ENCODE results near the gene LDLRAD3.
"Not testable (repeated sequence)": the region's sequence is repeated elsewhere in the genome, so short reads cannot be mapped to it uniquely, and the experiment has no call there.

Gene LDLRAD3, protein sequence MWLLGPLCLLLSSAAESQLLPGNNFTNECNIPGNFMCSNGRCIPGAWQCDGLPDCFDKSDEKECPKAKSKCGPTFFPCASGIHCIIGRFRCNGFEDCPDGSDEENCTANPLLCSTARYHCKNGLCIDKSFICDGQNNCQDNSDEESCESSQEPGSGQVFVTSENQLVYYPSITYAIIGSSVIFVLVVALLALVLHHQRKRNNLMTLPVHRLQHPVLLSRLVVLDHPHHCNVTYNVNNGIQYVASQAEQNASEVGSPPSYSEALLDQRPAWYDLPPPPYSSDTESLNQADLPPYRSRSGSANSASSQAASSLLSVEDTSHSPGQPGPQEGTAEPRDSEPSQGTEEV

DNA sequence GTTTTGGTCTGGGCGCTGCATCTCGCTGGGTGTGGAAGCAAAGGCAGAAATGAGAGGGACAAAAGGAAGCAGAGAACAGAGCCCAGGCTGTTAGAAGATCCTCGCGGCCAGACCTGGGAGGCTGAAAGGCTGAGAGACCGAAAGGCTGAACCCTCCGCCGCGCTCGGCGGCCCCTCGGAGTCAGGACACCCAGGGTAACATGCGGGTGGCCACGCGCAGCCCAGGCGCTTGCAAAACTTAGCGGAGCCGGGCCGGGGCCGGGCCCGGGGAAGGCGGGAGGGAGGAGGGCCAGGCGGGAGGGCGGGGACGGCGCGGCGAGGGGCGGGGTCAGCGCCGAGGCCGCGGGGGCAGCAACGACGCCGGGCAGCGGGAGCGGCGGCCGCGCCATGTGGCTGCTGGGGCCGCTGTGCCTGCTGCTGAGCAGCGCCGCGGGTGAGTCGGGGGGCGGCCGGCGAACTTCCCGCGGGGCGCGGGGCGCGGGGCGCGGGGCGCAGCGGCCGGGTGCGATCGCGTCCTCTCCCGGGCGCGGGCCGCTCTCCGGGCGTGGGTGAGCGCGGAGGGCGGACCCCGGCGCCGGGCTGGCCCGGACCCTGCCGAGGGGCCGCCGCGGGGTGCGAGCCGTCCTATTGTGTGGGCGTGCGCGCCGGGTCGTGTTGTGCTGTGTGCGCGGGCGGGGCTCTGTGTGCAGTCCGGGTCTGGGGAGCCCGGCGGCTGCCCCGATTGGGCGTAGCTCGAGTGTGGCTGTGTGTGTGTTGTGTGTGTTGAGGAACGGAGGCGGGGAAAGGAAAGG is at the start of gene LDLRAD3:
TSS of gene LDLRAD3 (plus strand) at position 350 of the 790 bp plus-strand sequence. CDS start at position 387, 37 bp downstream.
- peak; percentile 72 for DNase-seq

DNA sequence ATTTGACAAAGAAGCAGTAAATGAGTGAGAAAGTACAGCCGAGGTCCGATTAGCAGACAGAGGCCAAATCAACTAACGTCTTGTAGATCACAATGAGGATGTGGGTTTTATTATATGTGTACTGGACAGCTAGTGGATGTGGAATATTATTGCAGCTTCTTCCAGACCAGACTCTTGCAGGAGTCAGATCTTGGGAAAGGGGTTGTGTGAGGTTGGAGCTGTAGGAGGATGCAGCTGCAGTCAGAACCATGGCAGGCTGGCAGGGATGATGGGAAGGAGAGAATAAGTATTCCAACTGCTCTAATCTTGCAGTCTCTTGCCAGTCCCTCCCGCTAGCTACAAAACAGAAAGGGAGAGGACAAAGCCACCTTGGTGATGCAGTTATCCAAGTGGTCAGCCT is 46.8 kb upstream of the LDLRAD3 start:
- no peak for DNase-seq

DNA sequence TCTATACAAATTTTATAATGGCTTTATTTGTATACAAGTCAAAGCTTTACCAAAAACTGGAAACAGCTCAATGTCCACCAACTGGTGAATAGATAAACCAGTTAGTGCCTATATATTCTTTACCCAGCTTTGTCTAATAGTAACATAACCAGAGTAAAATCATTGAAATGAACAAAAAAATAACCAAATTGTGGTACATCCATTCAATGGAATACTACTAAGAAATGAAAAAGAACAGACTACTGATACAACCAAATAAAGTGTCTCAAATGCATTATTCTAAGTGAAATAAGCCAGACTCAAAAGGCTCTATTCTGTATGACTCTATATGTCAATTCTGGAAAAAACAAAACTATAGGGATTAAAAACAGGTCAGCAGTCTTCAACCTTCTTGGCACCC is 40.9 kb upstream of the LDLRAD3 start:
- DNase-seq: no peak

DNA sequence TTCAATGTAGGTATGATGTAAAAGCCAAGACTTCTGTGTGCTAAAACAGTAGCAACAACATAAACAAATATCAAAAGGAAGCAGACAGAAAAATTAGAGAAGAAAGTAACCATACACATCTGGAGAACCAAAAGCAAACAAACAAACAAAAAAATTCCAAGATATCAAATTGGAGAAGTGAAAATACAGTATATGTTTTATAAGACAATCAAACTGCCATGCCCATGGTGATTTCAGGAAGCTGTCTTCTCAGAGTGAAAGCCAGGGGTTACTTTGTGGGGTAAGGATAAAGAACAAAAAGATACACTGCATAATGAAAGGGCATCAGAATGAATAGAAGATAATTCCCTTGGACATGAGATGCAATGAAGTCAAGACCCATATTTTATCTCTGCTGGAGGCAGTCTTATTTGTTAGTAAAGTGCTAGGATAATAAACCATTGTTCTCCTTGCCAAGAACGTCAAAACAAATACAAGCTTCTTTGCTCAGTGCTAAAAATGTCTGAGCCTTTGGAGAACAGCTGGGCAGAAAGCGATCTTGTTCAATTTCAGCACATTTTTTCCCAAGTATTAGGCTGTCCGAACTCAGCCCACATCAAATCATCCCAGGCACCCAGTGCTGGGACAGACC is 38.1 kb upstream of the LDLRAD3 start:
- no peak for DNase-seq

DNA sequence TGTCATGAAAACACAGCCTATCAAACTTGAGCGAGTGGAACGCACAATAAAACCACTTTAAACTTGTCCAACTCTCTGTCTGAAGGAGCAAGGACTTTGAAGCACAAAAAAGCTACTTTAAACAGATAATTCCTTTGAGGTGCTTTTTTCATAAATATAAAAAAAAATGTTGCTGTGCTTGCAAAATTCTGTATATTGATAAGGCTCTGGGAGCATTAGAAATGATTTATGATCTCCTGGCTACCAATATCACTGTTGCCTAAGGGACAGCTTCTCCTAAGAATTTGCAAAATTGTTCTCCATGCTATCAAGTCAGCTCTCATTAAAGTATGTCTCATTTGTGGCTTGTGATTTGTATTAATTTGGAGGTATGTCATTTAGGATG is 37.6 kb upstream of the LDLRAD3 start:
- no peak for DNase-seq

DNA sequence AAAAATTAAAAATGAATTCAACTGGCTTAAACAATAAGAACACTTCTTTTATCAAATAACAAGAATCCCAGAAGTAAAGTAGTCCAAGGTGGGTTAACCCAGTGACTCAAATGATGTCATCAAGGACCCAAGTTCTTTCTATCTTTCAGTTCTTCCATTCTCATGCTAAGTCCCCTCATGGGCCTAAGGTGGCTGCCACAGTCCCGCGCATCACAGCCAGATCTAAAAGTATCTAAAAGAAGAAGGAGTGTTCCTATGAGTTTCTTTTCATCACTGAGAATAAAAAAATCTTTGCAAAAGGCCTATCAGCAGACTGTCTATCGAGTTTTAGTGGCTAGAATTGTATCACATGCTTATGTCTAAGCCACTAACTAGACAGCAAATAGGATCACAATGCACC is 37.2 kb upstream of the LDLRAD3 start:
- no peak for DNase-seq

DNA sequence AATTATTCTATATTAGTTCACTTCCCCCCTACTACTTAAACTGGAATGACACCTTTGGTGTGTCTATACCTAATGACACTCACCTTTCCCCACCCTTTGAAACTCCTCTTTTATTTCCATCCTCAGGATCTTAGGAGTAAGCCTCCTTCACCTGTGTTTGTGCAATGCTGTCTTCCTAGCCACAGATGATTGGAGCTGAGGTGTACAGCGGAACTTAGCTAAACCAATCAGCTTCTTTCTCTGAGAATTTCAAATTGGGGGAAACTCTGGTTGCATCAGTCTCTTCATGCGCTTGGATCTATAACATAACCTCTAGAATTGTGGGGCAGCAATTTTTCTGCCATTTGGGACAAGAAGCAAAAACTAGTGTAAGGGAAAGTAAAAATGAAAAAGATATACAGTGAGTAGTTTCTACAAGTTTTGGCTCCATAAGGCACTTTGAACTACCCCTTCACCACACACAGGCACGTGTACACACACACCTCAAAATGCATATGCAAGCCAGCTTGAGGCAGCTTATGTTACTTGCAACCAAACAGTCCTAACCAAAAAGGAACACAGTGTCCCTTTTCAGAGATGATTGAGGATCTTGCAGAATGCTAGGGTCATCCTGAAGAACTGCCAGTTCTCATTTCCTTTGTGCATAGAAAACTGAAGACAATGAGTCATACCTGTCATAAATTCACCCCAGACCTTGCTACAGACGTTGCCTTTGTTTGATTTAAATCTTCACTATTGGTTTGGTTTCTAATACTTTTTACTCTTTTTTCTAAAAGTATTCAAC is 36.0 kb upstream of the LDLRAD3 start:
- DNase-seq: no peak

DNA sequence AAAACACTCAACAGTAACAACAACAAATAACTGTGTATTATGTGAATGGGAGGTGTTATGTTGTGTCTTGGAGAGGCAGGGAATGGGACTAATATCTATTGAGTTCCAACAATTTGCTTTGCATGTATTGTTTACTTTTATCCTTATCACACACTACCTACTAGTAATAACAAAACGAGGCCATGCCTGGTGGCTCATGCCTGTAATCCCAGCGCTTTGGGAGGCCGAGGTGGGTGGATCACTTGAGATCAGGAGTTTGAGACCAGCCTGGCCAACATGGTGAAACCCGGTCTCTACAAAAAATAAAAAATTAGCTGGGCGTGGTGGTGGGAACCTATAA is 35.5 kb upstream of the LDLRAD3 start:
- not testable (repeated sequence) for DNase-seq

DNA sequence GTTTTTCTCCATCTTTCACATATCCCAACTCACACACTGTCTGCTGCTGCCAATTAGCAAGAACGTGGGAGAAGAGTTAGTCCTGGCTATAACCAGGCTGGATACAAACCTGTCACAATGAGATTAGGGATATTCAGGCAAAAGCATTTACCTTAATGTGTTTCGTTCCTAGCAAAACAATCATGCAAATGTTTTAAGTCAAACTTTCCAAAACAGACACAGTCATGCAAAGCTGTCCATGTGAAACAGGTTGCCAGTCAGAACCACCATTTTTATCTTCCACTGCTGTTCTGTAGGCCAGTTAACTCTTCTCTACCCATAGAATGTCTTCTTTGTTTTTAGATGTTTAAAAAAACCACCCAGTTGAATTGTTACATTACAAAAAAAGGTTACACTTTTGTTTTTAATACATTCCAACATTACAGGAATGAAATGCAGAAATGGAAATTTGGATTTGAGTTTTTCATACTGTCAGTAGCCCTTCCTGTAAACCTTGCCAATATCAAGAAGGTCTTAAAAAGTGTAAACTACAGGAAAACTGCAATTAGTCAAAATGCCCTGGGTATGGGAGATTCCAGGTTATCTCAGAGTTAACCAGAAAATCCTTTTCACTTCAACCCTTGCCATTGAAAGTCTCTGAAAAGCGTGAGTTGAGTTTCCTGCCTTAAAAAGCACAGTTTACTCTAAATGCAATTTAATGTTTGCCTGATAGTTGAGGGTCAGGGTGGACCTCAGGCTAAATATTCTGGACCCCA is 34.2 kb upstream of the LDLRAD3 start:
- no peak for DNase-seq

DNA sequence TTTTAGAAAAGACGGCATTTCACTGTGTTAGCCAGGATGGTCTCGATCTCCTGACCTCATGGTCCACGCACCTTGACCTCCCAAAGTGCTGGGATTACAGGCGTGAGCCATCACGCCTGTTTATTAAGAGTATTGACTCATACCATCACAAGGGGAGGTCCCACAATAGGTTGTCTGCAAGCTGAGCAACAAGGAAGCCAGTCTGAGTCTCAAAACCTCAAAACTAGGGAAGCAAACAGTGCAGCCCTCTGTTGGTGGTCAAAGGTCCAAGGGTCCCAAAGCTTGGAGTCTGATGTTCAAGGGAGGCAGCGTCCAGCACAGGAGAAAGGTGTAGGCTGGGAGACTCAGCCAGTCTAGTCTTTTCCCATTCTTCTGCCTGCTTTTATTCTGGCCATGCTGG is 32.8 kb upstream of the LDLRAD3 start:
- no peak for DNase-seq

DNA sequence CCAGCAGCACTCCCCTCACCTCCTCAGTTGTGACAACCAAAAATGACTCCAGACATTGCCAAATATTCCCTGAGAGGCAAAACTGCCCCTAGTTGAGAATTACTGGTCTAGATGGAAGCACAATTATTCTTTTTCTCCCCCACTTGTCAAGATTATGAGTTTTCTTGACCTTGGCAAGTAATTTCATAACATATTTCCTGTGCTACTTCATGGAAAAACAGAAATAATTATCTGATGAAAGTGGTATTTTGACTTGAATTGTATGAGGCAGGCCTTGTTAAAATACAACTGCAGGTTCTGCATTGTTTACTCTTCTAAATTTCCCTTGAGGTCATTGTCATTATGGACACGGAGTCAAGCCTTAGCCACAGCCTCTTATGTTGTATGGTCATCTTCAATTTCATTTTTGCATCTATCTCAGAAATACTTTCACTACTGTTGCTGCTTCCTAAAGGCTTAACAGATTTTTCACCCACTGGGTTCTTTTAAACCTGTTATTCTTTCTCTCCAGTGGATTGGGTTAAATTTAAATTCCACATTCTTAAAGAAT is 32.2 kb upstream of the LDLRAD3 start:
- DNase-seq: no peak

DNA sequence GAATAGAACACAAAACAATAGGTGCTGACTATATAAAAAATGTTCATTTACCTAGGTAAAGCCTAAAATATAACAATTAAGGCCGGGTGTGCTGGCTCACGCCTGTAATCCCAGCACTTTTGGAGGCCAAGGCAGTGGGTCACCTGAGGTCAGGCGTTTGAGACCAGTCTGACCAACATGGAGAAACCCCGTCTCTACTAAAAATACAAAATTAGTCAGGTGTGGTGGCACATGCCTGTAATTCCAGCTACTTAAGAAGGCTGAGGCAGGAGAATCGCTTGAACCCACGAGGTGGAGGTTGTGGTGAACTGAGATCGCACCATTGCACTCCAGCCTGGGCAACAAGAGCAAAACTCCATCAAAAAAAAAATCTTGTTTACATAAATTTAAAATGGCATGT is 31.4 kb upstream of the LDLRAD3 start:
- not testable (repeated sequence) for DNase-seq

DNA sequence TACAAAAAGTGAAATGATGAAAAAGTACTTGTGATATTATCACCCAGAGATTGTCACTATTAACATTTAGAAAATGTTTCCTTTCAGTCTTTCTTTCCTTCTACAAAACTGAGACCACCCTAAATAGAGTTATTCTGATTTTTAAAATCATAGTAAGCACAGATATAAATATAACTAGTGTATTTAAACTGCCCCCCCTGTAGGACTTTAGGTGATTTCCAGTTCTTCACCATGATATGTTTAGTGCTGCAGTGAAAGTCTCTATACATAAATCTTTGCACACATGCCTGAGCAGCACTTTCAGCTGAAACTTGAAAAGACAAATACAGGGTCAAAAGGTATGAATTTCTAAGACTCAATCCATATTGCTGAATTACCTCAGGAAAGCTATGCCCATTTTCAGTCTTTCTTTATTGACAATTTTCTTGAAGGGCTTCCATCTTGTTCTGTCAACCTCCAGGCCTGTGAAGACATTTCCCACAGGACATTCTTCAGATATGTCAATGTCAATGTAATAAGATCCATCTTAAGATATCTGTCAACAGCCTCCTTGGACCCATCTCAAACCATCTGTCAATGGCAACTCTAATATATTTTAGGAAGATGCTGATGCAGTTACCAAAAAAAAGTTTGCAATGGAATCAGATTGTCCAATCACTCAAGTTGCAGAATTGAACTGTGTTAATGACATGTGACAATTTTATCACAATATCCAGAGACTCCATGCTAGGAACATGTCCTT is 30.8 kb upstream of the LDLRAD3 start:
- no peak for DNase-seq

DNA sequence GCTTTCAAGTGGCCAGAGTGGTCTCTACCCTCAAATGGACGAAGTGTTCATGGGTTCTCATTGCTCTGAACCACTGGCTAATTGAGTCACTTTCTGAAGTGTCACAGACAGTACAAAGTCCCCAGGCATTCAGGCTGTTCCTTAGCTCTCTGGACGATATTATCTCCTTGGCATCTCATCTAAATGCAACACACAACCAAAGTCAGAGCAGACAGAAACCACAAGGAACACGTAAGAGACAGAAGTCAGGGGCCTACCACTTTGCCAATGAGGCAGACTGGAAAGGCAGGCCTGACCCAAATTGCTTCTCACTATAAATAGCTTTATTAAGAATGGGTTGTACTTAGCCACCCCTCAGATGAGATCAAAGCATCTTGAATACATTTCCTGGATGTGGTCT is 29.0 kb upstream of the LDLRAD3 start:
- DNase-seq: no peak

DNA sequence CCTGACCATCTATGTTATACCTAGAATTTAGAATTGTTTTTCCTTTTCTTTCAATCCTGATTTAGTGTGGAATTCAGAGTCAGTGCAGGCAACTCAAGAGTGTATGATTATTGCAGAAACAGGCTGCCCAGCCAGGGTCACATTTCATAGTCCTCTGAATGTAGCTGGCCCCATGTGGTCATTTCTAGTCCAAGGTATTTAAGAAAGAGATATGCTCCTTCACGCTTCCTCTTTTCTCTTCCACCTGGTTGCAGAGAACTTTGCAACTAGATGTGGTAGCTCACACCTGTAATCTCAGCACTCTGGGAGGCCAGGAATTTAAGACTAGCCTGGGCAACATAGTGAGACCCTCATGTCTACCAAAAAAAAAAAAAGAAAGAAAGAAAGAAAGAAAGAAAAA is 27.6 kb upstream of the LDLRAD3 start:
- DNase-seq: no peak

DNA sequence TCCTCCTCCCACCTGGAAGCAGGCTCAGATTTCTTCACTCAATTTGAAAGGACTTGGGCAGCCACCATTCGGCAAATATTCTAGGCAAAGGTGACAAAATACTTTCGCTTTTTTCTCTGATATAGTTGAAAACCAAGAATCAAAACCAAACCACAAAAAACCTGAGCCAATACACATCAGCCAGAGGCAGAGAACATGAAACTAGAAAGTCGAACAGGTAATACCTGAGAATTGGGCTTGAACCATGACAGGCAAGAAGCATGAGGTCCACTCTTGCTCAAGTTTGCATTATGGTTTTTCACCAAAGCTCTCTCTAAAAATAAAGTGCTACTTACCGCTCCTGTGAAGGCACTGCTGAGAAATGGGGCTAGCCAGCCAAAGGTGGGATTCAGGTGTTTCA is 26.2 kb upstream of the LDLRAD3 start:
- DNase-seq: no peak

DNA sequence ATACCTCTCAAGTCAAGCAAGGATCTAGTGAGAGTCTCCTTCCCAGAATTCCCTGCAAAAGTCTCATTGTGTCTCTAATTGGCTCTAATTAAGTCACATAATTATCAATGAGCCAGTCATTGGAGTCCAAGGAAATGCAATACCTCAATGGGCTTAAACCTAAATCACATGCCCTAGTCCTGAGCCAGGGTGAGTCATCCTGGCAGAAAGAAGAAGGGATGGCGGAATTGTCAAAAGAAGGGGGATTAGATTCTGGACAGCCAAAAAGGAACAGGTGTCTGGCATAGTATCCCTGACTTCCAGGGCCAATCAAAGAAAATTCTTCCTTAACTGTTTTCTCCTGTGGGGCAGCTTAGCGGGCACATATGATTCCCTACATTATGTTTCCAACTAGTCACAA is 25.1 kb upstream of the LDLRAD3 start:
- DNase-seq: no peak

DNA sequence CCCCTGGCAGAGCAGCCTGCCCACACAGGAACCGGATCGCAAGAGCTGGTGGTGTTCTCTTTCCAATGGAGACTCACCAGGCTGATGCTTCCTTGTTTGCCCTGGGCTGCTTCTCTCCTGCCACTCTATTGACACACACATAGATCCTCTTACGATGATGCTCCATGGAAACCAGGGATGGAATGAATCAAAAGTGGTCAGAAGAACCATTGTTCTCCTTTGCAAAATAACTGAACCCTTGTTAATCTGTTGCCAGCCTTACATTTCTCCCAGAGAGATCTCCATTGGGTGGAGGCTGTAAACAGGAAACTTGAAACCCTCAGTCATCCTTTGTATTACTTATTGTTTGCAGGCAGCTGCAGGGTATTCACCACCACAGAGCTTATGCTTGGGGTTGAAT is 24.6 kb upstream of the LDLRAD3 start:
- peak; percentile 92 for DNase-seq

DNA sequence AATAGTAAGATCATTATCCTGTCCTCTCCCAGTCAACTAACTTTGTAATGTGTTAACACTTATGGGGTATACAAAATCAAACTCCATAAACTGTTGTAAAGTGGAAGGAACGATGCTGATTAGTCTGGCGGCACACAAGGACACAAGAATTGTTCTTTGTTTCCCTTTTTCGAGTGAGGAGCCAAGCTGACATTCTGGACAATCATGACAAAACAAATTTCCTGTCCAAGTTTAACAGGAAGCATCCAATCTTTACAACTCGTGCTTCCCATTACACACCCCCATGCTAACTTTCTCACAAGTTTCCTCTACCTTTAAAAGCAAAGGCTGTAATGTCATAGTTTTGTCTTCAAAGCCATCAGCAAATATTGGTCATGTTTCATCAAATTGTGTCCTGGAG is 20.4 kb upstream of the LDLRAD3 start:
- no peak for DNase-seq

DNA sequence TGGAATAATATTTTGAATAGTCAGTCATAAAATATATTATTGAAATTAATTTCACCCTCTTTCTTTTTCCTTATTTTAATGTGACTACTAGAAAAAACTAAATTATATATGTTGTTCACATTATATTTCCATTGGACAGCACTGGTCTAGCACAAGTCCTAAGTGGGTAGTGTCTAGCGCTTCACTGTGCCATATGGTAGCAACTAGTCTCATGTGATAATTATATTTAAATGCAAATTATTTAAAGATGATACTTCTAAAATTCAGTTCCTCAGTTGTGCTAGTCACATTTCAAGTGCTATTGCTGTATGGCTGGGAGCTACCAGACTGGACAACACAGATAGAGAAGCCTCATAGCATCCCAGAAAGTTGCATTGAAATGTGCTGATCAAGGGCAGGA is 19.1 kb upstream of the LDLRAD3 start:
- no peak for DNase-seq

DNA sequence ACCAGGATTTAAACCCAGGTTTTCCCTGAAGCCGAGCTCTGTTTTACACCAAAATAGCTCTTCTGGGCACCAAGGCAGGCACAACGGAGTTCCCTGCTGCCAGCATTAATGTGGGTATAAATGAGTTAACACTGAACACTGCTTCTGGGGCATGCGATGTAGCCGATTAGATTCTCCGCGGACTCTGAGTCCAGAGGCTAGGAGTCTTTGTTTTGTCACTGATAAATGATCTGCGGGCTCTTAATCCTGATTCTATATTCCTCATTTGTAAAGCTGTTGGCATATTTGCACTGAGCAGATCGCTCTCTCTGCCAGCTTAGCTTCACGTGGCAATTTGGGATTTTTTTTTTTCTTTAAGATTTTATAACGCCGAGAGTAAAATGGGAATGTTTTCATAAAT is 16.8 kb upstream of the LDLRAD3 start:
- DNase-seq: no peak

DNA sequence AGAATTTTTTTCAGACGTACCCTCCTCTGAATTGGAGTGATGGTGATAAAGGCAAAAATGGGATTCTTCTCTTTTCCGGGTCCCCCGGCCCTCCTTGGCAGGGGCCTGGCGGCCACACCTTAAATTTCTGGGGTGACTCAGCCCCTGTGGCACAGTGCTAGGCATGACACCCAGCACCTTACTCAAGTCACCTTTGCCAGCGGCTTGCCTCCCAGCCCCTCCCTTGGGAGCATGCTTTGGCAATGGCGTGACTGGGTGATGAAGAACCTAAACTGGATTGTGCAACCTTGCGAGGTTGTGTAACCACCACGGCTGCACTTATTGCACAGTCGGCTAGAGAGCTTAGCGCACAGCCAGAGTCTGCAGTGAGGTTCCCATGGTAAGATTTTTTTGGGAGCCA is 16.2 kb upstream of the LDLRAD3 start:
- no peak for DNase-seq
